B cell (primary cell): ENCODE results near the gene OR2T6. TPM values are rescaled to one million over a fixed set of nuclear protein-coding genes. Genes with fewer than 3 reads are reported as not detected.

ENCODE experiments used
- ATAC-seq: fragments of 200-7000 bp; cut with Tn5 transposase; one replicate; pipeline ENCODE4 v1.10.0; 2021; ENCODE audit warnings: low read depth, mild to moderate bottlenecking, moderate number of reproducible peaks, moderate library complexity
- CTCF ChIA-PET: fragments of 350-600 bp; sonication (Branson Sonifier 250); formaldehyde crosslinking; loops from one replicate; lab custom pipeline; 2021; ENCODE audit warnings: antibody characterized with exemption, inconsistent platforms; lab: Charles Lee
- POLR2A ChIA-PET: fragments of 350-600 bp; sonication (Branson Sonifier 250); formaldehyde crosslinking; loops from one replicate; lab custom pipeline; 2021; ENCODE audit warnings: antibody characterized with exemption; lab: Charles Lee
- DNase-seq: peaks from one replicate; pipeline ENCODE4 v3.0.0; 2013
- H2AFZ ChIP-seq: 2 replicates; pipeline ENCODE4 v1.6.1; 2012; ENCODE audit warnings: mild to moderate bottlenecking, low read depth, low read length; ENCODE audit not compliant: insufficient read depth, poor library complexity, severe bottlenecking
- H3K27ac ChIP-seq, 2 donors: 1 replicate in 1 of 2; 2 replicates in 1 of 2; pipeline ENCODE4 v1.5.1; 2012 to 2013; ENCODE audit warnings: low read length in 2 of 2, mild to moderate bottlenecking in 2 of 2, moderate library complexity in 1 of 2
- H3K27me3 ChIP-seq, 4 experiments: fragments of 200-600 bp in 1 of 4; sonication (generic) in 1 of 4; replicated peaks in 1 of 4; 1 replicate in 2 of 4; 2 replicates in 2 of 4; pipeline versions ENCODE4 v1.6.1 to v1.7.0; 2013 to 2016; ENCODE audit warnings: low read length in 3 of 4, mild to moderate bottlenecking in 2 of 4, mixed read lengths in 1 of 4, moderate library complexity in 1 of 4; ENCODE audit not compliant: insufficient read depth in 4 of 4, control insufficient read depth in 3 of 4; ENCODE audit errors: control extremely low read depth in 1 of 4
- H3K36me3 ChIP-seq, 2 experiments: replicated peaks in 1 of 2; 1 replicate in 1 of 2; 2 replicates in 1 of 2; pipeline versions ENCODE4 v1.6.1 to v1.7.1; 2013; ENCODE audit warnings: low read length in 1 of 2; ENCODE audit not compliant: insufficient read depth in 2 of 2, control insufficient read depth in 1 of 2; ENCODE audit errors: control extremely low read depth in 1 of 2, extremely low read depth in 1 of 2
- H3K4me1 ChIP-seq, 2 donors: fragments of 200-600 bp in 1 of 2; sonication (generic) in 1 of 2; 1 replicate in 1 of 2; 2 replicates in 1 of 2; pipeline versions ENCODE4 v1.5.1 to v1.6.1; 2013 to 2017; ENCODE audit warnings: low read length in 2 of 2; ENCODE audit not compliant: control insufficient read depth in 2 of 2, insufficient read depth in 2 of 2
- H3K4me2 ChIP-seq: replicated peaks from 2 replicates; pipeline ENCODE3; 2012; ENCODE audit warnings: mild to moderate bottlenecking, low read depth, low read length; ENCODE audit not compliant: poor library complexity, severe bottlenecking
- H3K4me3 ChIP-seq, 5 experiments: fragments of 200-600 bp in 1 of 5; sonication (generic) in 1 of 5; 1 replicate in 3 of 5; 2 replicates in 2 of 5; pipeline versions ENCODE4 v1.5.1 to v1.7.0; 2011 to 2016; ENCODE audit warnings: low read length in 4 of 5, mild to moderate bottlenecking in 4 of 5, low read depth in 2 of 5, control low read depth in 1 of 5, moderate library complexity in 1 of 5; ENCODE audit not compliant: insufficient read depth in 1 of 5; ENCODE audit errors: control extremely low read depth in 1 of 5, extremely low read depth in 1 of 5
- H3K79me2 ChIP-seq: fragments of 200-600 bp; sonication (generic); one replicate; pipeline ENCODE4 v1.6.0; 2016; ENCODE audit warnings: low read length; ENCODE audit not compliant: control insufficient read depth, insufficient read depth
- H3K9ac ChIP-seq: fragments of 200-600 bp; sonication (generic); 2 replicates; pipeline ENCODE4 v1.6.1; 2017; ENCODE audit warnings: mild to moderate bottlenecking, low read length, moderate library complexity
- H3K9me3 ChIP-seq, 3 donors: one replicate each; pipeline versions ENCODE4 v1.6.1 to v1.7.1; 2013; ENCODE audit warnings: low read length in 2 of 3; ENCODE audit not compliant: control insufficient read depth in 2 of 3, insufficient read depth in 1 of 3; ENCODE audit errors: control extremely low read depth in 1 of 3
- H4K20me1 ChIP-seq: 2 replicates; pipeline ENCODE4 v1.6.0; 2012; ENCODE audit warnings: mild to moderate bottlenecking, low read length; ENCODE audit not compliant: insufficient read depth, control insufficient read depth, poor library complexity, severe bottlenecking
- H3K27ac Mint-ChIP-seq: one replicate; pipeline ENCODE4 v1.8.0; 2021; ENCODE audit warnings: mixed read lengths
- H3K27me3 Mint-ChIP-seq: one replicate; pipeline ENCODE4 v1.8.0; 2021; ENCODE audit warnings: mixed read lengths
- H3K4me1 Mint-ChIP-seq: one replicate; pipeline ENCODE4 v1.8.0; 2021; ENCODE audit warnings: mixed read lengths
- H3K4me3 Mint-ChIP-seq: one replicate; pipeline ENCODE4 v1.8.0; 2021; ENCODE audit warnings: mixed read lengths
- H3K9me3 Mint-ChIP-seq: one replicate; pipeline ENCODE4 v1.8.0; 2022; ENCODE audit warnings: mixed read lengths; ENCODE audit not compliant: insufficient read depth
- EZH2 ChIP-seq: IDR thresholded peaks from 2 replicates; pipeline ENCODE4 v1.6.1; 2012; ENCODE audit warnings: borderline replicate concordance, low read depth, mild to moderate bottlenecking, moderate library complexity, low read length; ENCODE audit not compliant: insufficient read depth, poor library complexity, severe bottlenecking
- WGBS: methylation state at CpG from one replicate; pipeline ENCODE4 v1.1.5; 2013; ENCODE audit warnings: missing lambda C conversion rate; ENCODE audit not compliant: insufficient coverage; 5-methylcytosine and 5-hydroxymethylcytosine counted together
- intact Hi-C: fragments of 100-400 bp; cut with micrococcal nuclease; formaldehyde crosslinking; loops from one replicate; pipeline ENCODE4 v1.10.0; 2022
- polyA plus RNA-seq: library from polyadenylated mRNA; depleted of rRNA; stranded (reverse); fragments of >200 nt; gene quantifications from 2 replicates; pipeline ENCODE4 v1.2.3, GENCODE V29; 2012
- total RNA-seq, 2 donors: library from RNA; stranded (reverse); fragments of 120-200 nt in 1 of 2; gene quantifications; 1 replicate in 1 of 2; 2 replicates in 1 of 2; pipeline versions ENCODE4 v1.2.3 to v1.2.4, GENCODE V29; 2013 to 2022
- TF ChIP-seq, protein P1 (sequence below): fragments of 200-600 bp; IDR thresholded peaks from one replicate; pipeline ENCODE4 v1.8.0; 2022; ENCODE audit warnings: antibody characterized with exemption, mild to moderate bottlenecking

OR2T6 gene
- total and polyA plus RNA-seq, 2 donors (not counting 1 experiment from before 2014, with no cell fraction given), result not detected

DNA sequence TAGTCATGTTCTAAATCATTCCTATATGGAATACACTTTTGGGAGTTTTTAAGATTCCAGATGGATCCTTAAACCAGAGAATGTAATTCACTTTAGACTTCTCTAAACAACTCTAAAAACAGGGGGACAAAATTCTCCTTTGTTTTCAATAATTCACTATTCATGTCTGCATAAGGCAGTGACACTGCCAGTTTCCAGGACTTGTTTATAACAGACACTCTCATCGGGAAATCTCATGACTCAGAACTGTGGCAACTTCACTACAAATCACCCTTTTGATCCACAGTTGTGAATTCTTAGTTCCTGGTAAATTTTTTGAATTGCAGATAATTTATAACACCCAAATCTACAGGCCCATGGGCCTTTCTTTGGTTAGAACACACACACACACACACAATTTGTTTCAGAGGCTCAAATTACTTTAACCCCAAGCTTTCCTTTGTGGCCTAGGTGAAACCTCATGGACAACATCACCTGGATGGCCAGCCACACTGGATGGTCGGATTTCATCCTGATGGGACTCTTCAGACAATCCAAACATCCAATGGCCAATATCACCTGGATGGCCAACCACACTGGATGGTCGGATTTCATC is 14.3 kb upstream of the OR2T6 start, which contains the start of gene OR2T4:
Gene OR2T4, plus strand, starts transcription at position 545 of the 595 bp plus-strand sequence. Its CDS starts 0 bp downstream, at position 545.
- H3K27ac ChIP-seq, result no peak within 1 kb of the TSS
- H3K4me2 ChIP-seq, result no peak within 1 kb of the TSS
- TF ChIP-seq EZH2, result no peak
- TF ChIP-seq, protein P1, sequence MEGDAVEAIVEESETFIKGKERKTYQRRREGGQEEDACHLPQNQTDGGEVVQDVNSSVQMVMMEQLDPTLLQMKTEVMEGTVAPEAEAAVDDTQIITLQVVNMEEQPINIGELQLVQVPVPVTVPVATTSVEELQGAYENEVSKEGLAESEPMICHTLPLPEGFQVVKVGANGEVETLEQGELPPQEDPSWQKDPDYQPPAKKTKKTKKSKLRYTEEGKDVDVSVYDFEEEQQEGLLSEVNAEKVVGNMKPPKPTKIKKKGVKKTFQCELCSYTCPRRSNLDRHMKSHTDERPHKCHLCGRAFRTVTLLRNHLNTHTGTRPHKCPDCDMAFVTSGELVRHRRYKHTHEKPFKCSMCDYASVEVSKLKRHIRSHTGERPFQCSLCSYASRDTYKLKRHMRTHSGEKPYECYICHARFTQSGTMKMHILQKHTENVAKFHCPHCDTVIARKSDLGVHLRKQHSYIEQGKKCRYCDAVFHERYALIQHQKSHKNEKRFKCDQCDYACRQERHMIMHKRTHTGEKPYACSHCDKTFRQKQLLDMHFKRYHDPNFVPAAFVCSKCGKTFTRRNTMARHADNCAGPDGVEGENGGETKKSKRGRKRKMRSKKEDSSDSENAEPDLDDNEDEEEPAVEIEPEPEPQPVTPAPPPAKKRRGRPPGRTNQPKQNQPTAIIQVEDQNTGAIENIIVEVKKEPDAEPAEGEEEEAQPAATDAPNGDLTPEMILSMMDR, result no peak
- no peaks in the 10 kb centered on the region for H3K79me2 ChIP-seq
- no peaks in the 10 kb centered on the region for H4K20me1 ChIP-seq
- H3K36me3 ChIP-seq, result no peaks in the 10 kb centered on the region
- H3K4me3 ChIP-seq, result no peak within 1 kb of the TSS
- POLR2A ChIA-PET, result no interaction called here
- ATAC-seq (no peak), DNase-seq (no peak)
- no peak within 1 kb of the TSS for H3K27ac Mint-ChIP-seq
- CTCF ChIA-PET, result no interaction called here
- H3K9ac ChIP-seq, result no peak within 1 kb of the TSS
- H3K27me3 ChIP-seq, result no peaks in the 10 kb centered on the region
- H3K4me1 ChIP-seq, result no peaks in the 10 kb centered on the region
- no CpG with 5 or more reads among the region's 3 CpGs for WGBS
- H2AFZ ChIP-seq, result no peak within 1 kb of the TSS
- H3K9me3 ChIP-seq, result no peaks in the 10 kb centered on the region
- H3K4me1 Mint-ChIP-seq, result no peaks in the 10 kb centered on the region
- H3K9me3 Mint-ChIP-seq, result no peaks in the 10 kb centered on the region
- intact Hi-C loops, result no loop called here
- H3K4me3 Mint-ChIP-seq, result no peak within 1 kb of the TSS
- H3K27me3 Mint-ChIP-seq, result peaks cover 10% of the 10 kb centered on the region

- CTCF ChIA-PET, result no interaction called here
- DNase-seq, result no peak
Measured at GRCh38 chr1:248366609-248367008, 8.9 kb upstream of the OR2T6 start.

More at GRCh38 chr1:248366609-248367008, 8.9 kb upstream of the OR2T6 start:
- Mint-ChIP-seq H3K9me3 (no peaks in the 10 kb centered on the region), H3K4me1 (no peaks in the 10 kb centered on the region), H3K4me3 (no peak overlapping the region), H3K27me3 (peaks cover 9% of the 10 kb centered on the region), H3K27ac (no peak overlapping the region)
- no peaks in the 10 kb centered on the region for H3K4me1 ChIP-seq
- H2AFZ ChIP-seq, result no peak overlapping the region
- no peak overlapping the region for H3K4me2 ChIP-seq
- H3K27ac ChIP-seq, result no peak overlapping the region
- no peak for ATAC-seq
- H4K20me1 ChIP-seq, result no peaks in the 10 kb centered on the region
- no peaks in the 10 kb centered on the region for H3K36me3 ChIP-seq
- H3K4me3 ChIP-seq, result no peak overlapping the region
- intact Hi-C loops, result no loop called here
- POLR2A ChIA-PET, result no interaction called here
- no peak overlapping the region for H3K9ac ChIP-seq
- no peaks in the 10 kb centered on the region for H3K9me3 ChIP-seq
- no peaks in the 10 kb centered on the region for H3K79me2 ChIP-seq
- TF ChIP-seq, protein P1, result no peak
- TF ChIP-seq EZH2, result no peak
- no peaks in the 10 kb centered on the region for H3K27me3 ChIP-seq
